ENCODE measurements around the gene SPPL2C. TPM values are rescaled to one million over a fixed set of nuclear protein-coding genes. Genes with fewer than 3 reads are reported as not detected.

Gene SPPL2C
- total RNA-seq, 4 donors from 2014 or later: not detected

DNA sequence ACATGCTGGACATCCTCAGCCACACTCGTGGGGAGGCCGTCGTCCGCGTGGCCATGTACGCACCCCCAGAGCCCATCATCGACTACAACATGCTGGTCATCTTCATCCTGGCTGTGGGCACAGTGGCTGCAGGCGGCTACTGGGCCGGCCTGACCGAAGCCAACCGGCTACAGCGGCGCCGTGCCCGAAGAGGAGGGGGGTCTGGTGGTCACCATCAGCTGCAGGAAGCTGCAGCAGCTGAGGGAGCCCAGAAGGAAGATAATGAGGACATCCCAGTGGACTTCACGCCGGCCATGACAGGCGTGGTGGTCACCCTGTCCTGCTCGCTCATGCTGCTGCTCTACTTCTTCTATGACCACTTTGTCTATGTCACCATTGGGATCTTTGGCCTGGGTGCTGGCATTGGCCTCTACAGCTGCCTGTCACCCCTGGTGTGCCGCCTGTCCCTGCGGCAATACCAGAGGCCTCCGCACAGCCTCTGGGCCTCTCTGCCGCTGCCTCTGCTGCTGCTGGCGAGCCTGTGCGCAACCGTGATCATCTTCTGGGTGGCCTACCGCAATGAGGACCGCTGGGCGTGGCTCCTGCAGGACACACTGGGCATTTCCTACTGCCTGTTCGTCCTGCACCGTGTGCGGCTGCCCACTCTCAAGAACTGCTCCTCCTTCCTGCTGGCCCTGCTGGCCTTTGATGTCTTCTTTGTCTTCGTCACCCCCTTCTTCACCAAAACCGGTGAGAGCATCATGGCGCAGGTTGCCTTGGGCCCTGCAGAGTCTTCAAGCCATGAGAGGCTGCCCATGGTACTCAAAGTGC lies 900 bp downstream of the SPPL2C start:
- WGBS, 2 donors (ENCODE audit: low coverage in 1 of 2): 79 to 80% methylated on average over 1 to 12 of the region's 35 CpGs
- H3K4me3 ChIP-seq: no peak overlapping the region
- no peak for ATAC-seq
- TF ChIP-seq POLR2AphosphoS5 (IDR thresholded peaks at IDR 0.05): no peak
- no peaks in the 10 kb centered on the region for H3K36me3 ChIP-seq
- H3K27me3 ChIP-seq: peaks cover 28% of the 10 kb centered on the region
- no peaks in the 10 kb centered on the region for H3K9me3 ChIP-seq
- no peak overlapping the region for H3K27ac ChIP-seq
- H3K4me1 ChIP-seq: no peaks in the 10 kb centered on the region

- peaks cover 34% of the 10 kb centered on the region for H3K27me3 ChIP-seq
- no peak for ATAC-seq
- 100% methylated on average over 2 of the region's 10 CpGs; no CpG with 5 or more reads in 1 of the 2 donors for WGBS, 2 donors (ENCODE audit: low coverage in 1 of 2)
- H3K9me3 ChIP-seq: no peaks in the 10 kb centered on the region
- H3K36me3 ChIP-seq: no peaks in the 10 kb centered on the region
- H3K4me3 ChIP-seq: no peak overlapping the region
- TF ChIP-seq POLR2A (IDR thresholded peaks at IDR 0.05): no peak
- TF ChIP-seq EP300 (IDR thresholded peaks at IDR 0.05): no peak
- TF ChIP-seq, protein P1, sequence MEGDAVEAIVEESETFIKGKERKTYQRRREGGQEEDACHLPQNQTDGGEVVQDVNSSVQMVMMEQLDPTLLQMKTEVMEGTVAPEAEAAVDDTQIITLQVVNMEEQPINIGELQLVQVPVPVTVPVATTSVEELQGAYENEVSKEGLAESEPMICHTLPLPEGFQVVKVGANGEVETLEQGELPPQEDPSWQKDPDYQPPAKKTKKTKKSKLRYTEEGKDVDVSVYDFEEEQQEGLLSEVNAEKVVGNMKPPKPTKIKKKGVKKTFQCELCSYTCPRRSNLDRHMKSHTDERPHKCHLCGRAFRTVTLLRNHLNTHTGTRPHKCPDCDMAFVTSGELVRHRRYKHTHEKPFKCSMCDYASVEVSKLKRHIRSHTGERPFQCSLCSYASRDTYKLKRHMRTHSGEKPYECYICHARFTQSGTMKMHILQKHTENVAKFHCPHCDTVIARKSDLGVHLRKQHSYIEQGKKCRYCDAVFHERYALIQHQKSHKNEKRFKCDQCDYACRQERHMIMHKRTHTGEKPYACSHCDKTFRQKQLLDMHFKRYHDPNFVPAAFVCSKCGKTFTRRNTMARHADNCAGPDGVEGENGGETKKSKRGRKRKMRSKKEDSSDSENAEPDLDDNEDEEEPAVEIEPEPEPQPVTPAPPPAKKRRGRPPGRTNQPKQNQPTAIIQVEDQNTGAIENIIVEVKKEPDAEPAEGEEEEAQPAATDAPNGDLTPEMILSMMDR (IDR thresholded peaks at IDR 0.05): no peak
- TF ChIP-seq POLR2AphosphoS5 (IDR thresholded peaks at IDR 0.05): no peak
- H3K4me1 ChIP-seq: no peaks in the 10 kb centered on the region
- no peak overlapping the region for H3K27ac ChIP-seq
These were observed 1.5 kb downstream of the SPPL2C start for GRCh38 chr17:45846223-45846622.

DNA sequence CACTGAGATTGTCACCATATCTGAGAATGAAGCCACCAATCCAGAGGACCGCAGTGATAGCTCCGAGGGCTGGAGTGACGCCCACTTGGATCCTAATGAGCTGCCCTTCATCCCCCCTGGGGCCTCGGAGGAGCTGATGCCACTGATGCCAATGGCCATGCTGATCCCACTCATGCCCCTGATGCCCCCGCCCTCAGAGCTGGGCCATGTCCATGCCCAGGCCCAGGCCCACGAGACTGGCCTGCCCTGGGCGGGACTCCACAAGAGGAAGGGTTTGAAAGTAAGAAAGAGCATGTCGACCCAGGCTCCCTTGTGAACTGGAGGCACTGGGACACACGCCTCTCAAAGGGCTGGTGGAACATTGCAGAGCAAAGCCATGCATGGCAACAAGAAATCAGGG lies 2.0 kb downstream of the SPPL2C start:
- no peaks in the 10 kb centered on the region for H3K4me1 ChIP-seq

GRCh38 chr17:45847101-45847500 lies 2.4 kb downstream of the SPPL2C start:
- Histone ChIP-seq H3K27ac (no peak overlapping the region), H3K27me3 (peaks cover 43% of the 10 kb centered on the region), H3K36me3 (no peaks in the 10 kb centered on the region), H3K9me3 (no peaks in the 10 kb centered on the region), H3K4me3 (no peak overlapping the region), H3K4me1 (no peaks in the 10 kb centered on the region)
- no peak for TF ChIP-seq POLR2AphosphoS5 (IDR thresholded peaks at IDR 0.05)
- TF ChIP-seq POLR2A (IDR thresholded peaks at IDR 0.05): no peak
- TF ChIP-seq, protein P1 (IDR thresholded peaks at IDR 0.05): no peak
- ATAC-seq: no peak
- WGBS, 2 donors (ENCODE audit: low coverage in 1 of 2): 89 to 100% methylated on average over 2 of the region's 4 CpGs

More for the DNA sequence above, 2.0 kb downstream of the SPPL2C start:
- no peaks in the 10 kb centered on the region for H3K36me3 ChIP-seq
- peaks cover 38% of the 10 kb centered on the region for H3K27me3 ChIP-seq
- no peaks in the 10 kb centered on the region for H3K9me3 ChIP-seq
- no peak overlapping the region for H3K27ac ChIP-seq
- no peak for TF ChIP-seq POLR2A (IDR thresholded peaks at IDR 0.05)
- no peak for ATAC-seq
- 80 to 90% methylated on average over 2 of the region's 9 CpGs for WGBS, 2 donors (ENCODE audit: low coverage in 1 of 2)
- H3K4me3 ChIP-seq: no peak overlapping the region

GRCh38 chr17:45847747-45848146 lies 3.1 kb downstream of the SPPL2C start:
- no peak for TF ChIP-seq EP300 (IDR thresholded peaks at IDR 0.05)
- TF ChIP-seq POLR2AphosphoS5 (IDR thresholded peaks at IDR 0.05): no peak
- TF ChIP-seq POLR2A (IDR thresholded peaks at IDR 0.05): no peak
- TF ChIP-seq, protein P1 (IDR thresholded peaks at IDR 0.05): no peak
- H3K36me3 ChIP-seq: no peaks in the 10 kb centered on the region
- ATAC-seq: no peak
- peaks cover 0 to 4% (median 0%) of the 10 kb centered on the region in 3 donors for H3K4me1 ChIP-seq
- no peak overlapping the region for H3K27ac ChIP-seq
- no peaks in the 10 kb centered on the region for H3K9me3 ChIP-seq
- H3K4me3 ChIP-seq: no peak overlapping the region
- H3K27me3 ChIP-seq: peaks cover 49% of the 10 kb centered on the region
- 76 to 81% methylated on average over 2 to 3 of the region's 5 CpGs for whole genome bisulfite sequencing, 2 donors (ENCODE audit: low coverage in 1 of 2)

GRCh38 chr17:45848405-45848804 lies 3.7 kb downstream of the SPPL2C start:
- WGBS, 2 donors (ENCODE audit: low coverage in 1 of 2): 87% methylated on average over 2 to 6 of the region's 9 CpGs
- ATAC-seq: no peak
- no peak overlapping the region for H3K4me3 ChIP-seq

More at GRCh38 chr17:45848405-45848804, 3.7 kb downstream of the SPPL2C start:
- H3K9me3 ChIP-seq: no peaks in the 10 kb centered on the region
- peaks cover 0 to 4% (median 0%) of the 10 kb centered on the region in 3 donors for H3K4me1 ChIP-seq
- H3K27ac ChIP-seq: no peak overlapping the region
- no peaks in the 10 kb centered on the region for H3K36me3 ChIP-seq
- H3K27me3 ChIP-seq: peaks cover 56% of the 10 kb centered on the region
- TF ChIP-seq POLR2AphosphoS5 (IDR thresholded peaks at IDR 0.05) (no peak), EP300 (IDR thresholded peaks at IDR 0.05) (no peak), POLR2A (IDR thresholded peaks at IDR 0.05) (no peak)
- TF ChIP-seq, protein P1 (IDR thresholded peaks at IDR 0.05): no peak

All from gastroesophageal sphincter (tissue), 4 donors.